EL (cell line): ENCODE results near the gene SLC25A45.

ENCODE experiments used
- DNase-seq: peaks from one replicate; pipeline ENCODE4 v3.0.0-alpha.2; 2016

Gene SLC25A45, protein sequence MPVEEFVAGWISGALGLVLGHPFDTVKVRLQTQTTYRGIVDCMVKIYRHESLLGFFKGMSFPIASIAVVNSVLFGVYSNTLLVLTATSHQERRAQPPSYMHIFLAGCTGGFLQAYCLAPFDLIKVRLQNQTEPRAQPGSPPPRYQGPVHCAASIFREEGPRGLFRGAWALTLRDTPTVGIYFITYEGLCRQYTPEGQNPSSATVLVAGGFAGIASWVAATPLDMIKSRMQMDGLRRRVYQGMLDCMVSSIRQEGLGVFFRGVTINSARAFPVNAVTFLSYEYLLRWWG

DNA sequence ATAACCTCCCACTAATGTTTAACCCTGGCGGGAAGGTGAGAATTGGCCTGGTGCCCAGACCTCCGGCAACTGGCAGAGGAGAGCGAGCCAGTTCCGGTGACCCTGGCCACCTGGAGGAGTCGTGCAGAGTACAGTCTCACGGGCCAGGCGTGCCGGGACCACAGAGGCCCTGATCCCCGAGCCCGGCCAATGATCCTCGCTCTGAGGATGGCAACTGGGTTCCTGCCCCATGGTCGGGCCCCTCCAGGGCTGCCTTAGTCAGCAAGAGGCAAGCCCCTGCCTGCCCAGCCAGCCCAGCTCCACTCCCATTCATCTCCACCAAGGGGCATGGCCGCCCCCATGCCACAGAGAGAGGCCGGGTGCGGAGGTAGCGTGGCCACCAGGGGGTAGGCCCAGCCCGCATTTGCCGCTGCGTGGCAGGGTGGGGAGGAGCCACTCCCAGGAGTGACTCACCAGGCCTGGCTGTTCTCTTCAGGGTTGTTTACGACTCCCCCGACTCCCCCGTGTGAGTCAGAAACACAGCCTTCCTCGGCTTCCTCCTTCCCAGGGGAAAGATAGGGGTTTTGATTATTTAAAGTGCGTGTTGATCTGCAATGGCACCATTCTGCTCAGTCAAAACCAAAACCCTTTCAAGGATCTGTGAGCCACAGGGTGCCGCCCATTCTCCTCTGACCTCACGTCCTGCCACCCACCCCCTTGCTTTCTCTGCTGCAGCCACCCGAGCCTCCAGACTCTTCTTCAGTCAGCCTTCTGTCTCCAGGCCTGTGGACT, at the start of gene SLC25A45:
SLC25A45 (minus strand) TSS at position 614 of the 771 bp plus-strand sequence. CDS start 695 bp downstream, outside the sequence.
- DNase-seq, result peak; percentile 99

DNA sequence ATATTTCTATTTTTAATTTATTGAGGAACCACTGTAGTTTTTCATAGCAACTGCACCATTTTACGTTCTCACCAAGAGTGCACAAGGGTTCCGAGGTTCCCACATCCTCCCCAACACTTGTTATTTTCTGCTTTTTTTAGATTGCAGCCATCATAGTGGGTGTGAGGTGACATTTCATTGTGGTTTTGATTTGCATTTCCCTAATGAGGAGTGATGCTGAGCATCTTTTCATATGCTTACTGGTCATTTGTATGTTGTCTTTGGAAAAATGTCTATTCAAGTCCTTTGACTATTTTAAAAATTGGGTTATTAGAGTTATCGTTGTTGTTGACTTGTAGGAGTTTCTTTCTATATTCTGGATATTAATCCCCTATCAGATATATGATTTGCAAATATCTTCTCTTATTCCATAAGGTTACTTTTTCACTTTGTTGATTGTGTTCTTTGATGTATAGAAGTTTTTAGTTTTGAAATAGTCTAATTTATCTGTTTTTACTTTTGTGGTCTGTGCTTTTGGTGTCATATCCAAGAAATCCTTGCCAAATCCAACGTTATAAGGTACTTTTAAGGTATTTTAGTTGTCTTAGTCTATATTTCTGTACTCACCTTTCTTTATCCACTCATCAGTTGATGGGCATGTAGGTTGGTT, 49.1 kb upstream of the SLC25A45 start:
- DNase-seq, result peak; percentile 11

DNA sequence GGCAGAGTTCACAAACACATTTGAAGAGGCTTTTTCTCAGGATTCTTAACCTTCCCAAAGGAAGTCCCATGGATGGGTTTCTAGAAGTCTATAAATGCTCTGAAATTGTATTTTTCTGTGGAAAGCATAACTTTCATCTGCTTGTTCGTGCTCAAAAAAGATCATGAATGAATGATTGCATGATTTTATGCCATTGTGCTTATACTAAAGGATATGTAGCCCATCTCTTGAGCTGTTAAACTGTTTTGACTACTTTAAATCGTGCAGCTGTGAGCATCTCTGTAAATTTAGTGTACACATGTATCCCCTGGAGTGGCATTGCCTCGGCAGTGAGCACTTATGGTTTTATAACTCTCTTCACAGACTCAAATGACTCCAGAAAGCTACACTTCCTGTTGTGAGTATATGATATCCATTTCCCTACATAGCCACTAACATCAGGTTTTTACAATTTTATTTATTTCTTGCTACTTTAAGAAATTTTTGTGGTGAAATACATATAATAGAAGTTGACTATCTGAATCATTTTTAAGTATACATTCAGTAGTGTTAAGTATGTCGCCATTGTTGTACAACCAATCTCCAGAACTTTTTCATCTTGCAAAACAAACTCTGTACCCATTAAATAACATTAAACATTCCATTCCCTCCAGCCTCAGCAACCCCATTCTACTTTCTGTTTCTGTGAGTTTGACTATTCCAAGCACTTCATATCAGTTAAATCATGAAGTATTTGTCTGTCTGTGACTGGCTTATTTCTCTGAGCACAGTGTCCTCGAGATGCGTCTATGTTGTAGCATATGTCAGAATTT, 48.2 kb upstream of the SLC25A45 start:
- DNase-seq, result peak; percentile 47

DNA sequence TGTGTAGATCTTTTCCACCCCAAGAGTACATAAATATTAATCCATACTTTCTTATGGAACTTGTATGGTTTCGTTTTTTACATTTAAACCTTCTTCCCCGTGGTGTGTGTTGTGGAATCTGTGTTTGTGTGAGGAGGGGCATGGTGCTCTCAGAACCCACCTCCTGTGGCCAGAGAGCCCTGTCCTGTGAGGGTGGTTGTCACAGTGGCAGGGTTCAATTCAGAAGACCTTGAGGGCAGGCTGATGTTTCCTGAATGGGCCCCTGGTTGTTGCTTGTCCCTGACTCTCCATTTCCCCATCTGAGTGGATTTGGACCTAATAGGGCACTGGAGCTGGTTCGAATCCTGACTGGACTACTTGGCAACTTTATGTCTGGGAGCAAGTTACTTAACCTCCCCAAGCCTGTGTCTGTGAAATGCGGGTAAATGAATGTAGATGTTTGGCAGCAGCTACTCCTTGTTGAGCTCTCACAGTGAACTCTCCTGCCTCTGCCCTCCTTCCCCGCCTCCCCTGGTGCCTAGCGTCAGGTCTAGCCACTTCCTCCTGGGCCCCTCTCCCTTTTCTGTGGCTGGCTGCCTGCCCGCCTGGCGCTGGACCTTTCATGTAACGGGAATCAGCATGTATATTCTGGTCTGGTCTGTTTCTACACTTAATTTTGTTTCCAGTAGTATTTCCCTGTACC, 47.4 kb upstream of the SLC25A45 start:
- peak; percentile 66 for DNase-seq

DNA sequence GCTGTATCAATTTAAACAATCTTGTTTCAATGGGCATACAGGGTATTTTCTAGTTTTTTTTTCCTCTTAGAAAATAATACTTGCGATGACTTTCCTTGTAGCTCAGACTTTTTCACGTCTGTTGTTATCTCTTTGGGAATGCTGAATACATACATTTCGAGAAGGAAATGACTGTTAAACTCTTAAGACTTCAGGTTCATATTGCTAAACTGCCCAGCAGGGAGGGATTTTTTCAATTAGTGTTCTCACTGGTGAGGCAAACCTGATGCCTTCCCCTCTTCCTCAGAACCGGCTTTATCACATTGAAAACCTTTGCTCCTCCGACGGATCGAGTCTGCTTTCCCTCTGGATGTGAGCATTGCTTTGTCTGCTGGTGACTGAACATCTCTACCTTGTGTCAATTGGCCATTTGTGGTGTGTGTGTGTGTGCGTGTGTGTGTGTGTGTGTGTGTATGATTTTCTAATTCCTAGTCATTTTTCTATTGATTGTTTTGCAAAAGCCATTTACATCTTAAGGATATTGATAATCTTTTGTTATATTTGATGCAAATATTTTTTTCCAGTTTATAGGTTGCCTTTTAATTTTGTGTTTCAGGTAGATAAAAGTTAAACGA, 46.7 kb upstream of the SLC25A45 start:
- peak; percentile 69 for DNase-seq

DNA sequence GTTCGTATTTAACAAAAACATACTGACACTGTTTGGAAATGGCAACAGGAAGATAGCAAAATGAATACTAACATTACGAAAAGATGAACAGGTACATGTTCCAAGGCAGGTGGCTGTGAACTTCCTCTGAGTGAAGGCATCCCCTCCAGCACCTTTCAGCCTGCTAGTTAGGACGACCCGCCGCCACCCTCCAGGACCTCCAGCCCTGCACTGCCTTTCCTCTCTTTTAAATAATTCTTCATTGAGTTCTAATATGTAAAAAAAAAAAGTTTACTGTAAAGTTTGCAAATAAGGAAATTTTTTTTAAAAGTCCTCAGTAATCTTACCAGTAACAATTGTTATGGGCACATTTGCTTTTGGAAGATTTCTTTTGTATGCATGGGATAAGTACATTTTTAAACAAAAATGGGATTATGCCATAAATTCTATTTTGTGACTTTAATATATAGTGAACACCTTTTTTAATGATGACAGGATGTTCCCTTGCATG, 46.2 kb upstream of the SLC25A45 start:
- no peak for DNase-seq

DNA sequence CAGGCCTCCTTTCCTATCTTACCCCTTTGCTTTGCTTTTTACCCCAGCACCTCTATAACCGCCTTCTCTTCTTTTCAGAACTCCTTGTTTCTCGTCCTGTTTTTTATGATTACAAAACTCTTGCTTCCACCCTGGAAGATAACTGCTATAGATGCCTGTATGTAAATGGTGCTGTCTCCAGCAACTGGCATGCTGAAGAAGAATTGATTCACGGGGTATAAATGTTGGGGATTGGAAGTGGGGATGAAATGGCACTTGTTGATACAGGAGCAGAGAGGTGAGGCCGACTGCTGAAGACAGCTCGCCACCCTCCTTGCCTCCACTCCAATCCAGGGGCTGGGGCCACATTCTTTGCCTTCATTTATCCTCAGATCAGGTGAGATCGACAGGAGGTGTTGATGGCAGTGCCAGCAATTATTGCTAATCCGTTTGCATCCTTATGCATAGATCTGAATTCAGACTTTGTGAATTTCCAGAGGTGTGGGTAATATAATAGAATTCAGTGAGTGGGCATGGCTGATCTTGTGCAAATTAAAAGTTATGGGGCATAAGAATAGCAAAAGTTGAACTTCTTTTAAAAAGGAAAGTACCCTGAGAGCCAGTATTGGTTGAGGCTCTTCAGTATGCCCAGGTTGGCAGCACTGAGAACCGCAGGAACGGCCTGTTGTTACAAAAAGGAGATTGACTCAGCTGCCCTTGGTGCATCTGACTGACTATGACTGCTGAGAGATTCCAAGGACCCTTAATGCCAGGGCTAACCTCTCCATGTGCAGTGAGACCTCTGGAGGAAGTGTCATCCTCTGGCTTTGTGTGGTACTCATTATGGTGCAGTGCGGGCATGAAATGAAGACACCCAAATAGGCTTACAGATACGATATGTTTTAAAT, 45.5 kb upstream of the SLC25A45 start:
- peak; percentile 79 for DNase-seq

DNA sequence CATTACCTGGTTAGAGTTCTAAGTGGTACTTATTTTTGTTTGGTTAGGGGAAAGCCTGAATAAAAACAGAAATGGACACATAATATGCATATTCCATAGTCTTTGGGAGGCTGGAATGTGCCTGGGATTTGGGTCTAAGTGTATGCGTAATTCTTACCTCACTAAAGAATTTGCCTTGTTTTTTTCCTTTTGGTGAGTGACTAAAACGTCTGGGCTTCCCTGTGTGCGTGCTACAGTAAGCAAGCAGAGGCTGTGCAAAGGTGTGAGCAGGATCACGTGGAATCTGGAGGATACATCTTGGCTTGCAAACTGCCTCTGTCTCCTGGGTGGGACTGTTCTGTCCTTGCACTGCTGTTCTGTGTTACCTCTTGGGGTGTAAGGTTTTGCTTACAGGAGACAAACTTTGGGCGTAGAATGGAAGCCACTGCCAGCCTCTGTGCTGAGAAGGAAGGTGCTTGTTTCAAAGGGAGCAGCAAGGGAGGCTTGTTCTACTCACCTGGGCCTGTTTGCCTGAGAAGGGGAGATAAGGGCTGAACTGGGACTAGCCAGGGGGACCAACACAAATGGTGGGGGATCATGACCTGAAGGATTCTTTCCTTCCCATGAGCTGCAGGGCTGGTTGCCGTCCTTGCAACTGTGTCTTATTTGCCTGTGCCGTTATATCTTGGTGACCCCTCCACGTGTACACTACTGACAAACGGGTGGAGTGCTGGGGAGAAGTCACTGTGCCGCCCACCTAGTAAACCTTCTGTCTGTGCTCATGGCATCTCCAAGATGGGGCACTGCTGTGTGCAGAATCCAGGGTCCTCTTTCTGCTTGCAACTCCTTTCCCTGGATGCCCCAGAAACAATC, 44.6 kb upstream of the SLC25A45 start:
- DNase-seq, result peak; percentile 79

DNA sequence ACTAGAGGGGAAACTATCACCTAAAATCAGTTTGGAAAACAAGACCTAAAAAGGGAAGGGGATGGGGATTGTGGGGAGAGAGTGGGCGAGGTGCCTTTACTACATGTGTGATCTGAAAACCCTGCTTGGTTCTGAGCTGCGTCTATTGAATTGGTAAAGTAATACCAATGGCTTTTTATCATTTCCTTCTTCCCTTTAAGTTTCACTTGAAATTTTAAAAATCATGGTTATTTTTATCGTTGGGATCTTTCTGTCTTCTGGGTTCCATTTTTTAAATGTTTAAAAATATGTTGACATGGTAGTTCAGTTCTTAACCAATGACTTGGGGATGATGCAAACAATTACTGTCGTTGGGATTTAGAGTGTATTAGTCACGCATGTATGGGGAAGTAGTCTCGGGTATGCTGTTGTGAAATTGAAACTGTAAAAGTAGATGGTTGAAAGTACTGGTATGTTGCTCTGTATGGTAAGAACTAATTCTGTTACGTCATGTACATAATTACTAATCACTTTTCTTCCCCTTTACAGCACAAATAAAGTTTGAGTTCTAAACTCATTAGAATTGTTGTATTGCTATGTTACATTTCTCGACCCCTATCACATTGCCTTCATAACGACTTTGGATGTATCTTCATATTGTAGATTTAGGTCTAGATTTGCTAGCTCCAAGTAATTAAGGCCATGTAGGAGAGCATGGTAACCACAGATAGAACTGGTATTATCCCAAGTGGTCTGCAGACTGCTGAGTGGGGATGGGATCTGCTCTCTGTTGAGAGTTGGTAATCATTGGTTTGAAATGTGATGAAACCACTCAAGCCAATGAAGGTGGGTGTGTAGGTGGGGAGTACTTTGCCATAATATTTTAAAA, 43.8 kb upstream of the SLC25A45 start:
- DNase-seq, result peak; percentile 87

DNA sequence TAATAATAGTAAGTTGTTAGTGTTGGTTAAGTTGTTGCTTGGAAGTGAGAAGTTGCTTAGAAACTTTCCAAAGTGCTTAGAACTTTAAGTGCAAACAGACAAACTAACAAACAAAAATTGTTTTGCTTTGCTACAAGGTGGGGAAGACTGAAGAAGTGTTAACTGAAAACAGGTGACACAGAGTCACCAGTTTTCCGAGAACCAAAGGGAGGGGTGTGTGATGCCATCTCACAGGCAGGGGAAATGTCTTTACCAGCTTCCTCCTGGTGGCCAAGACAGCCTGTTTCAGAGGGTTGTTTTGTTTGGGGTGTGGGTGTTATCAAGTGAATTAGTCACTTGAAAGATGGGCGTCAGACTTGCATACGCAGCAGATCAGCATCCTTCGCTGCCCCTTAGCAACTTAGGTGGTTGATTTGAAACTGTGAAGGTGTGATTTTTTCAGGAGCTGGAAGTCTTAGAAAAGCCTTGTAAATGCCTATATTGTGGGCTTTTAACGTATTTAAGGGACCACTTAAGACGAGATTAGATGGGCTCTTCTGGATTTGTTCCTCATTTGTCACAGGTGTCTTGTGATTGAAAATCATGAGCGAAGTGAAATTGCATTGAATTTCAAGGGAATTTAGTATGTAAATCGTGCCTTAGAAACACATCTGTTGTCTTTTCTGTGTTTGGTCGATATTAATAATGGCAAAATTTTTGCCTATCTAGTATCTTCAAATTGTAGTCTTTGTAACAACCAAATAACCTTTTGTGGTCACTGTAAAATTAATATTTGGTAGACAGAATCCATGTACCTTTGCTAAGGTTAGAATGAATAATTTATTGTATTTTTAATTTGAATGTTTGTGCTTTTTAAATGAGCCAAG, 42.9 kb upstream of the SLC25A45 start:
- peak; percentile 81 for DNase-seq

DNA sequence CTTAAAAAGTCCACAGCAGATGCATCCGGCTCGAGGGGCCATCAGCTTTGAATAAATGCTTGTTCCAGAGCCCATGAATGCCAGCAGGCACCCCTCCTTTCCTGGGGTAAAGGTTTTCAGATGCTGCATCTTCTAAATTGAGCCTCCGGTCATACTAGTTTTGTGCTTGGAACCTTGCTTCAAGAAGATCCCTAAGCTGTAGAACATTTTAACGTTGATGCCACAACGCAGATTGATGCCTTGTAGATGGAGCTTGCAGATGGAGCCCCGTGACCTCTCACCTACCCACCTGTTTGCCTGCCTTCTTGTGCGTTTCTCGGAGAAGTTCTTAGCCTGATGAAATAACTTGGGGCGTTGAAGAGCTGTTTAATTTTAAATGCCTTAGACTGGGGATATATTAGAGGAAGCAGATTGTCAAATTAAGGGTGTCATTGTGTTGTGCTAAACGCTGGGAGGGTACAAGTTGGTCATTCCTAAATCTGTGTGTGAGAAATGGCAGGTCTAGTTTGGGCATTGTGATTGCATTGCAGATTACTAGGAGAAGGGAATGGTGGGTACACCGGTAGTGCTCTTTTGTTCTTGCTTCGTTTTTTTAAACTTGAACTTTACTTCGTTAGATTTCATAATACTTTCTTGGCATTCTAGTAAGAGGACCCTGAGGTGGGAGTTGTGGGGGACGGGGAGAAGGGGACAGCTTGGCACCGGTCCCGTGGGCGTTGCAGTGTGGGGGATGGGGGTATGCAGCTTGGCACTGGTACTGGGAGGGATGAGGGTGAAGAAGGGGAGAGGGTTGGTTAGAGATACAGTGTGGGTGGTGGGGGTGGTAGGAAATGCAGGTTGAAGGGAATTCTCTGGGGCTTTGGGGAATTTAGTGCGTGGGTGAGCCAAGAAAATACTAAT, 42.0 kb upstream of the SLC25A45 start:
- peak; percentile 60 for DNase-seq

DNA sequence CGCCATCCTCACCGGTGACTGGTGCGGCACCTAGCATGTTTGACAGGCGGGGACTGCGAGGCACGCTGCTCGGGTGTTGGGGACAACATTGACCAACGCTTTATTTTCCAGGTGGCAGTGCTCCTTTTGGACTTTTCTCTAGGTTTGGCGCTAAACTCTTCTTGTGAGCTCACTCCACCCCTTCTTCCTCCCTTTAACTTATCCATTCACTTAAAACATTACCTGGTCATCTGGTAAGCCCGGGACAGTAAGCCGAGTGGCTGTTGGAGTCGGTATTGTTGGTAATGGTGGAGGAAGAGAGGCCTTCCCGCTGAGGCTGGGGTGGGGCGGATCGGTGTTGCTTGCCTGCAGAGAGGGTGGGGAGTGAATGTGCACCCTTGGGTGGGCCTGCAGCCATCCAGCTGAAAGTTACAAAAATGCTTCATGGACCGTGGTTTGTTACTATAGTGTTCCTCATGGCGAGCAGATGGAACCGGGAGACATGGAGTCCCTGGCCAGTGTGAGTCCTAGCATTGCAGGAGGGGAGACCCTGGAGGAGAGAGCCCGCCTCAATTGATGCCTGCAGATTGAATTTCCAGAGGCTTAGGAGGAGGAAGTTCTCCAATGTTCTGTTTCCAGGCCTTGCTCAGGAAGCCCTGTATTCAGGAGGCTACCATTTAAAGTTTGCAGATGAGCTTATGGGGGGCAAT, 41.2 kb upstream of the SLC25A45 start:
- peak; percentile 45 for DNase-seq

DNA sequence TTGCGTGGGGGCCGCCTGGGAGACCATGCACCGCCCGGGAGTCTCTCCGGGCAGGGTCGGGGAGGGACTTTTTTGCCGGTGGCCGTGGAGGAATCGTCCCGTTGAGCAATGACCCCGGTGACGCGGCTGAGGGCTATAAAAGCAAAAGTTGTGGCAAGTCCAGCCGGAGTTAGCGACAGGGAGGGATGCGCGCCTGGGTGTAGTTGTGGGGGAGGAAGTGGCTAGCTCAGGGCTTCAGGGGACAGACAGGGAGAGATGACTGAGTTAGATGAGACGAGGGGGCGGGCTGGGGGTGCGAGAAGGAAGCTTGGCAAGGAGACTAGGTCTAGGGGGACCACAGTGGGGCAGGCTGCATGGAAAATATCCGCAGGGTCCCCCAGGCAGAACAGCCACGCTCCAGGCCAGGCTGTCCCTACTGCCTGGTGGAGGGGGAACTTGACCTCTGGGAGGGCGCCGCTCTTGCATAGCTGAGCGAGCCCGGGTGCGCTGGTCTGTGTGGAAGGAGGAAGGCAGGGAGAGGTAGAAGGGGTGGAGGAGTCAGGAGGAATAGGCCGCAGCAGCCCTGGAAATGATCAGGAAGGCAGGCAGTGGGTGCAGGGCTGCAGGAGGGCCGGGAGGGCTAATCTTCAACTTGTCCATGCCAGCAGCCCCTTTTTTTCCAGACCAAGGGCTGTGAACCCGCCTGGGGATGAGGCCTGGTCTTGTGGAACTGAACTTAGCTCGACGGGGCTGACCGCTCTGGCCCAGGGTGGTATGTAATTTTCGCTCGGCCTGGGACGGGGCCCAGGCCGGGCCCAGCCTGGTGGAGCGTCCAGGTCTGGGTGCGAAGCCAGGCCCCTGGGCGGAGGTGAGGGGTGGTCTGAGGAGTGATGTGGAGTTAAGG, 40.4 kb upstream of the SLC25A45 start, which contains the start of gene NEAT1:
NEAT1 (plus strand) TSS at position 166 of the 883 bp plus-strand sequence.
- peak; percentile 95 for DNase-seq

DNA sequence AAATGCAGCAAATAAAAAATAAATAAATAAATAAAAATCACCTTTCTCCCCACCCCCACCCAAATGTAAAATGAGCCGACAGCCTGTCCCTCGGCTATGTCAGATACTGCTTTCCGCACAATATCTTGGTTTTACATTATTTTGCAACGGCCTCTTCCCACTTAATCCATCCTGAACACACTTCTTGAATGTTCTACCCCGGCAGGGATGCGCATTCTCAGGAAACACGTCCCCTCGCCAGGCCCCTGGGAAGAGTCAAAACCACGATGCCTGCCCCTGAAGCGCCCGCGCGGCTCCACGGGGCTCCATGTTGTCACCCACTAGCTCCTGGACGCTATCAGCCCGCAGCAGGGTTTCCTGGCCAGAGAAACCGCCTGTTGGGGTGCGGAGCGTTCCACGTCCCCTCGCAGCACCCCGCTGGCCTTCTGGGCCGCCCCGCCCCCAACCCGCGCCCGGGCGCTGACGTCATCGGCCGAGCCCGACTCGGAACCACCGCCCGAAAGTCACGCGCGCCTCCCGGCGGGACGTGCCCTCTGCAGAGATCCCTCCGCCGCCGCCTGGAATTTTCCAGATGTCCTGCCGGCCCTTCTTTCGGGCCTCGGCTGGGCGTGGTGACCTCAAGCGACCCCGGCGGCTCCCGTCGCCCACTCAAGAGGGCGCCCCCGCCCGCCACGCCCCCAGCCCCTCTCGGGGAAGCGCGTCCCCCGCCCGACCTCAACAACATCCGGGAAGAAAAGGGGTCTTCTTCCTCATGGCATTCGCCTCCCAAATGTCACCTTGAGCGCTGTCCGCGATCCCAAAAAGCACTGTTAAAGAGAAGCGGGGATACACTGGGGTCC, 39.6 kb upstream of the SLC25A45 start:
- peak; percentile 97 for DNase-seq
